ENCODE measurements around the gene PPP6C. TPM values are rescaled to one million over a fixed set of nuclear protein-coding genes. Genes with fewer than 3 reads are reported as not detected.
"Not testable (repeated sequence)": the region's sequence is repeated elsewhere in the genome, so short reads cannot be mapped to it uniquely, and the experiment has no call there.

The PPP6C gene
- total RNA-seq, 1 experiment from 2014 or later, result 53.3 TPM

DNA sequence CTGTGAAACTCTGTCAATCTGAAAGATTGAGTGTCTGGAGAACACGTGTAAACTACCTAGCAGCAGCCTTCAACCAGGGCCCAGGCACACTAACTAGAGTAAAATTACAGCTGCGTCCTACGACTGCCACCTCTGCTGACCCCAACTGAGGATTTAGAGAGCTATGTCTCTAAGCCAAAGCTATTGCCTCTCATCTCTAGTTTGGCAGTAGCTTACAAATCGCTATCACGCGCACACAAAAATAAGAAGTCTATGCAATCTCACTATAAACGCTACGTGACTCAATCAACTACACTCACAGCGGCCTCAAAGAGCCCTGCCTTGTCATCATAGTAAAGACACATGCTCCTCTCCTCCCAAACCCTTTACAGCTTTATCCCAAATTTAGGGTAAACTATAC, 8.7 kb downstream of the PPP6C start:
- no peak overlapping the region for H4K91ac ChIP-seq (ENCODE audit: insufficient read length, low read depth, low read length)
- H2BK120ac ChIP-seq (ENCODE audit: low read depth, low read length, poor library complexity, severe bottlenecking), result no peak overlapping the region
- H3K27ac Mint-ChIP-seq, result no peak overlapping the region; a peak in 2 of 7 replicates
- no peaks in the 10 kb centered on the region for H4K20me1 ChIP-seq (ENCODE audit: control insufficient read depth, insufficient read depth, insufficient read length)
- H2BK20ac ChIP-seq (ENCODE audit: low read depth, low read length, poor library complexity, severe bottlenecking), result no peak overlapping the region
- no peak overlapping the region for H2AFZ ChIP-seq (ENCODE audit: low read length)
- H3K9ac ChIP-seq (ENCODE audit: extremely low read depth, insufficient read length, low read length), result peak overlapping the region; percentile 37
- no peak overlapping the region for H3K27ac ChIP-seq (ENCODE audit: insufficient read length, low read depth, low read length)
- H3K14ac ChIP-seq (ENCODE audit: insufficient read depth, low read length), result no peak overlapping the region; the same call in 1 of the 2 replicates
- no peaks in the 10 kb centered on the region for H3K23me2 ChIP-seq (ENCODE audit: insufficient read length, low read depth, low read length, poor library complexity, severe bottlenecking)
- no peak overlapping the region for H4K5ac ChIP-seq (ENCODE audit: insufficient read length, low read depth, low read length)
- H3K4me3 Mint-ChIP-seq, result no peak overlapping the region
- no peak overlapping the region for H2AK5ac ChIP-seq (ENCODE audit: insufficient read length, low read length)
- no peak overlapping the region for H2BK15ac ChIP-seq (ENCODE audit: low read depth, low read length)
- no peaks in the 10 kb centered on the region for H3K27me3 ChIP-seq (ENCODE audit: insufficient read depth, low read length)
- H3K23ac ChIP-seq (ENCODE audit: insufficient read length, low read depth, low read length), result no peak overlapping the region
- WGBS (ENCODE audit: extremely low coverage, insufficient read length, low lambda C conversion rate), result no CpG with 5 or more reads among the region's 9 CpGs
- peaks cover 10 to 17% of the 10 kb centered on the region in 2 experiments for H3K4me1 Mint-ChIP-seq
- no peak overlapping the region for H2BK5ac ChIP-seq (ENCODE audit: insufficient read length, low read length)
- no peak overlapping the region for H2BK12ac ChIP-seq (ENCODE audit: insufficient read length, low read depth, low read length)
- TF ChIP-seq, protein P1, sequence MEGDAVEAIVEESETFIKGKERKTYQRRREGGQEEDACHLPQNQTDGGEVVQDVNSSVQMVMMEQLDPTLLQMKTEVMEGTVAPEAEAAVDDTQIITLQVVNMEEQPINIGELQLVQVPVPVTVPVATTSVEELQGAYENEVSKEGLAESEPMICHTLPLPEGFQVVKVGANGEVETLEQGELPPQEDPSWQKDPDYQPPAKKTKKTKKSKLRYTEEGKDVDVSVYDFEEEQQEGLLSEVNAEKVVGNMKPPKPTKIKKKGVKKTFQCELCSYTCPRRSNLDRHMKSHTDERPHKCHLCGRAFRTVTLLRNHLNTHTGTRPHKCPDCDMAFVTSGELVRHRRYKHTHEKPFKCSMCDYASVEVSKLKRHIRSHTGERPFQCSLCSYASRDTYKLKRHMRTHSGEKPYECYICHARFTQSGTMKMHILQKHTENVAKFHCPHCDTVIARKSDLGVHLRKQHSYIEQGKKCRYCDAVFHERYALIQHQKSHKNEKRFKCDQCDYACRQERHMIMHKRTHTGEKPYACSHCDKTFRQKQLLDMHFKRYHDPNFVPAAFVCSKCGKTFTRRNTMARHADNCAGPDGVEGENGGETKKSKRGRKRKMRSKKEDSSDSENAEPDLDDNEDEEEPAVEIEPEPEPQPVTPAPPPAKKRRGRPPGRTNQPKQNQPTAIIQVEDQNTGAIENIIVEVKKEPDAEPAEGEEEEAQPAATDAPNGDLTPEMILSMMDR (conservative IDR thresholded peaks at IDR 0.05), result no peak
- H3K56ac ChIP-seq (ENCODE audit: insufficient read length, low read depth, low read length), result no peak overlapping the region
- no peak overlapping the region for H3K18ac ChIP-seq (ENCODE audit: insufficient read length, low read depth, low read length)
- H3K36me3 Mint-ChIP-seq (ENCODE audit: insufficient read depth in 1 of 3, low read depth in 3 of 3), result peaks cover 0 to 2% (median 0%) of the 10 kb centered on the region in 3 experiments; a peak in 2 of 7 replicates
- H3T11ph ChIP-seq (ENCODE audit: low read length), result no peak overlapping the region
- DNase-seq, result no peak
- H3K9me3 Mint-ChIP-seq, result no peaks in the 10 kb centered on the region
- H3K79me2 ChIP-seq (ENCODE audit: insufficient read depth, low read length), result peaks cover 28% of the 10 kb centered on the region; the same call in 1 of the 2 replicates
- H3K27me3 Mint-ChIP-seq (ENCODE audit: low read depth), result no peaks in the 10 kb centered on the region
- H4K8ac ChIP-seq (replicated peaks; ENCODE audit: insufficient read length, low read depth, low read length), result no peak overlapping the region
- no peak overlapping the region for H3K4ac ChIP-seq (ENCODE audit: low read depth, low read length)
- no peaks in the 10 kb centered on the region for H3K9me3 ChIP-seq (ENCODE audit: control insufficient read depth, low read depth, low read length)
- H3K4me1 ChIP-seq (ENCODE audit: insufficient read depth, low read length), result no peaks in the 10 kb centered on the region; the same call in 1 of the 2 replicates
- no peak overlapping the region for H3K4me2 ChIP-seq (ENCODE audit: insufficient read depth, insufficient read length, low read length)
- peaks cover 16% of the 10 kb centered on the region for H3K79me1 ChIP-seq (ENCODE audit: insufficient read depth, low read depth, low read length, poor library complexity, severe bottlenecking)

DNA sequence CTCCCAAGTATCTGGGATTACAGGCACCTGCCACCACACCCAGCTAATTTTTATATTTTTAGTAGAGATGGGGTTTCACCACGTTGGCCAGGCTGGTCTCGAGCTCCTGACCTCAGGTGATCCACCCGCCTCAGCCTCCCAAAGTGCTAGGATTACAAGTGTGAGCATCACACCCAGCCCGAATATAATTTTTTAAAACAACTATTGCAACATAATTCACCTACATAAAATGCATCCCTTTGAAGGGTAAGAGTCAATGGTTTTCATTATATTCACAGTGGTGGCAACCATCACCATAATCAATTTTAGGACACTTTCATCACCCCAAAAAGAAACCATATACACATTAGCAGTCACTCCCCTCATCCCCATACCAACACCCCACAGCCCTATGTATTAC, 9.8 kb downstream of the PPP6C start:
- not testable (repeated sequence) for DNase-seq; H3K27ac ChIP-seq (ENCODE audit: insufficient read length, low read depth, low read length)

More for the DNA sequence above, 9.8 kb downstream of the PPP6C start:
- not testable (repeated sequence) for H4K8ac ChIP-seq (replicated peaks; ENCODE audit: insufficient read length, low read depth, low read length); H3K4me2 ChIP-seq (ENCODE audit: insufficient read depth, insufficient read length, low read length); H4K91ac ChIP-seq (ENCODE audit: insufficient read length, low read depth, low read length); H2AFZ ChIP-seq (ENCODE audit: low read length); H2BK20ac ChIP-seq (ENCODE audit: low read depth, low read length, poor library complexity, severe bottlenecking); H3K27me3 ChIP-seq (ENCODE audit: insufficient read depth, low read length); H3K4me3 Mint-ChIP-seq; H4K5ac ChIP-seq (ENCODE audit: insufficient read length, low read depth, low read length); H3K23me2 ChIP-seq (ENCODE audit: insufficient read length, low read depth, low read length, poor library complexity, severe bottlenecking); H3T11ph ChIP-seq (ENCODE audit: low read length); H4K20me1 ChIP-seq (ENCODE audit: control insufficient read depth, insufficient read depth, insufficient read length); H3K9me3 Mint-ChIP-seq; H3K56ac ChIP-seq (ENCODE audit: insufficient read length, low read depth, low read length); H3K4ac ChIP-seq (ENCODE audit: low read depth, low read length); H3K36me3 Mint-ChIP-seq (ENCODE audit: insufficient read depth in 1 of 3, low read depth in 3 of 3); H2BK120ac ChIP-seq (ENCODE audit: low read depth, low read length, poor library complexity, severe bottlenecking); H3K14ac ChIP-seq (ENCODE audit: insufficient read depth, low read length); H3K9ac ChIP-seq (ENCODE audit: extremely low read depth, insufficient read length, low read length); H3K23ac ChIP-seq (ENCODE audit: insufficient read length, low read depth, low read length); H2BK15ac ChIP-seq (ENCODE audit: low read depth, low read length); H2BK12ac ChIP-seq (ENCODE audit: insufficient read length, low read depth, low read length); H3K9me3 ChIP-seq (ENCODE audit: control insufficient read depth, low read depth, low read length); H3K27ac Mint-ChIP-seq; H3K4me1 ChIP-seq (ENCODE audit: insufficient read depth, low read length); H3K27me3 Mint-ChIP-seq (ENCODE audit: low read depth); H2AK5ac ChIP-seq (ENCODE audit: insufficient read length, low read length); H2BK5ac ChIP-seq (ENCODE audit: insufficient read length, low read length); H3K18ac ChIP-seq (ENCODE audit: insufficient read length, low read depth, low read length)
- no CpG with 5 or more reads among the region's 4 CpGs for WGBS (ENCODE audit: extremely low coverage, insufficient read length, low lambda C conversion rate)
- Histone ChIP-seq H3K79me1 (ENCODE audit: insufficient read depth, low read depth, low read length, poor library complexity, severe bottlenecking) (peaks cover 17% of the 10 kb centered on the region), H3K79me2 (ENCODE audit: insufficient read depth, low read length) (peaks cover 26% of the 10 kb centered on the region; the same call in 1 of the 2 replicates)
- peaks cover 10 to 17% of the 10 kb centered on the region in 2 experiments for H3K4me1 Mint-ChIP-seq

Measured in H9 (cell line).